ENCODE data around the gene MYOM1.

Gene MYOM1

DNA sequence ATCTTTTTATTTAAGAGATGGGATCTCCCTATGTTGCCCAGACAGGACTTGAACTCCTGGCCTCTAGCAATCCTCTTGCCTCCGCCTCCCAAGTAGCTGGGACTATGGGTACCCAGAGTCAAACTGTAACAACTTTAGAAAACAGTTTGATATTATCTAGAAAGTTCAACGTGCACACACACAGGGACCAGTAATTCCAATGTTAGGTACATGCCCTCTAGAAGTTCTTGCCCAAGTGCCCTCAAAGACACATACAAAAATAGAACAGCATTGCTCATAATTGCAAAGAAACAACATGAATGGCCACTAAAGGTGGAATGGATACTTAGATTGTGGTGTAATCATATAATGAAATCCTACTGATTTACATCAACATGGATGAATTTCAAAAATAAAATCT lies 194.2 kb downstream of the MYOM1 start:
- TF ChIP-seq POLR2AphosphoS5 (IDR thresholded peaks at IDR 0.05; ENCODE audit: low read depth, low read length) = no peak
- TF ChIP-seq SIN3A (IDR thresholded peaks at IDR 0.05; ENCODE audit: borderline replicate concordance, insufficient read depth, low read length) = no peak
- TF ChIP-seq, protein P1, sequence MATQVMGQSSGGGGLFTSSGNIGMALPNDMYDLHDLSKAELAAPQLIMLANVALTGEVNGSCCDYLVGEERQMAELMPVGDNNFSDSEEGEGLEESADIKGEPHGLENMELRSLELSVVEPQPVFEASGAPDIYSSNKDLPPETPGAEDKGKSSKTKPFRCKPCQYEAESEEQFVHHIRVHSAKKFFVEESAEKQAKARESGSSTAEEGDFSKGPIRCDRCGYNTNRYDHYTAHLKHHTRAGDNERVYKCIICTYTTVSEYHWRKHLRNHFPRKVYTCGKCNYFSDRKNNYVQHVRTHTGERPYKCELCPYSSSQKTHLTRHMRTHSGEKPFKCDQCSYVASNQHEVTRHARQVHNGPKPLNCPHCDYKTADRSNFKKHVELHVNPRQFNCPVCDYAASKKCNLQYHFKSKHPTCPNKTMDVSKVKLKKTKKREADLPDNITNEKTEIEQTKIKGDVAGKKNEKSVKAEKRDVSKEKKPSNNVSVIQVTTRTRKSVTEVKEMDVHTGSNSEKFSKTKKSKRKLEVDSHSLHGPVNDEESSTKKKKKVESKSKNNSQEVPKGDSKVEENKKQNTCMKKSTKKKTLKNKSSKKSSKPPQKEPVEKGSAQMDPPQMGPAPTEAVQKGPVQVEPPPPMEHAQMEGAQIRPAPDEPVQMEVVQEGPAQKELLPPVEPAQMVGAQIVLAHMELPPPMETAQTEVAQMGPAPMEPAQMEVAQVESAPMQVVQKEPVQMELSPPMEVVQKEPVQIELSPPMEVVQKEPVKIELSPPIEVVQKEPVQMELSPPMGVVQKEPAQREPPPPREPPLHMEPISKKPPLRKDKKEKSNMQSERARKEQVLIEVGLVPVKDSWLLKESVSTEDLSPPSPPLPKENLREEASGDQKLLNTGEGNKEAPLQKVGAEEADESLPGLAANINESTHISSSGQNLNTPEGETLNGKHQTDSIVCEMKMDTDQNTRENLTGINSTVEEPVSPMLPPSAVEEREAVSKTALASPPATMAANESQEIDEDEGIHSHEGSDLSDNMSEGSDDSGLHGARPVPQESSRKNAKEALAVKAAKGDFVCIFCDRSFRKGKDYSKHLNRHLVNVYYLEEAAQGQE (IDR thresholded peaks at IDR 0.05; ENCODE audit: insufficient read depth in 1 of 2, low read depth in 2 of 2, low read length in 2 of 2) = no peak
- TF ChIP-seq FOXP2 (optimal IDR thresholded peaks at IDR 0.05; ENCODE audit: borderline replicate concordance, extremely low read depth, extremely low read length, insufficient read depth) = no peak
- TF ChIP-seq TAF1 (IDR thresholded peaks at IDR 0.05; ENCODE audit: borderline replicate concordance, insufficient read depth, low read length) = no peak
